ENCODE measurements around the gene KCNMA1.

Gene KCNMA1

GRCh38 chr10:77261146-77261545 is 376.5 kb downstream of the KCNMA1 start:
- no peak for DNase-seq

- DNase-seq: no peak
Measured at GRCh38 chr10:77259171-77259874, 378.3 kb downstream of the KCNMA1 start.

- DNase-seq: no peak
Measured at GRCh38 chr10:77256346-77256745, 381.3 kb downstream of the KCNMA1 start.

- no peak for DNase-seq
Measured at GRCh38 chr10:77253556-77254064, 384.0 kb downstream of the KCNMA1 start.

- peak; percentile 38 for DNase-seq
Measured at GRCh38 chr10:77253147-77253545, 384.5 kb downstream of the KCNMA1 start.

- no peak for DNase-seq
Measured at GRCh38 chr10:77252380-77253146, 385.0 kb downstream of the KCNMA1 start.

GRCh38 chr10:77251297-77252013 is 386.2 kb downstream of the KCNMA1 start:
- DNase-seq: peak; percentile 60

GRCh38 chr10:77249901-77250459 is 387.6 kb downstream of the KCNMA1 start:
- no peak for DNase-seq

GRCh38 chr10:77248104-77248790 is 389.4 kb downstream of the KCNMA1 start:
- DNase-seq: peak; percentile 54

GRCh38 chr10:77247031-77247990 is 390.3 kb downstream of the KCNMA1 start:
- DNase-seq: peak; percentile 58

GRCh38 chr10:77245953-77246352 is 391.7 kb downstream of the KCNMA1 start:
- DNase-seq: peak; percentile 43

GRCh38 chr10:77244746-77245145 is 392.9 kb downstream of the KCNMA1 start:
- no peak for DNase-seq

- no peak for DNase-seq
Measured at GRCh38 chr10:77244286-77244685, 393.3 kb downstream of the KCNMA1 start.

GRCh38 chr10:77241350-77241725 is 396.3 kb downstream of the KCNMA1 start:
- DNase-seq: no peak

GRCh38 chr10:77240706-77241349 is 396.8 kb downstream of the KCNMA1 start:
- no peak for DNase-seq

- peak; percentile 47 for DNase-seq
Measured at GRCh38 chr10:77240041-77240652, 397.5 kb downstream of the KCNMA1 start.

GRCh38 chr10:77237120-77237519 is 400.5 kb downstream of the KCNMA1 start:
- no peak for DNase-seq

GRCh38 chr10:77236700-77237099 is 400.9 kb downstream of the KCNMA1 start:
- peak; percentile 45 for DNase-seq

GRCh38 chr10:77236029-77236428 is 401.6 kb downstream of the KCNMA1 start:
- DNase-seq: no peak

- DNase-seq: no peak
Measured at GRCh38 chr10:77234599-77234998, 403.0 kb downstream of the KCNMA1 start.
